Bronchial epithelial cell (primary cell): ENCODE measurements around the gene TNFAIP3. TPM values are rescaled to one million over a fixed set of nuclear protein-coding genes. Genes with fewer than 3 reads are reported as not detected.
"Not testable (repeated sequence)": the region's sequence is repeated elsewhere in the genome, so short reads cannot be mapped to it uniquely, and the experiment has no call there.

ENCODE experiments used
- DNase-seq: peaks from one replicate; pipeline ENCODE4 v3.0.0-alpha.2; 2010; ENCODE audit warnings: low read depth
- FAIRE-seq: peaks from 2 replicates; lab custom pipeline; 2011; peaks lifted over from hg19 to GRCh38; lab: Jason Lieb, UNC
- H3K27me3 ChIP-seq: 2 replicates; pipeline ENCODE4 v1.5.1; 2011; ENCODE audit warnings: low read length; ENCODE audit not compliant: control insufficient read depth, insufficient read depth
- H3K36me3 ChIP-seq: 2 replicates; pipeline ENCODE4 v1.5.1; 2011; ENCODE audit warnings: low read length; ENCODE audit not compliant: control insufficient read depth, insufficient read depth
- H3K4me3 ChIP-seq: 2 replicates; pipeline ENCODE4 v1.5.1; 2011; ENCODE audit warnings: mild to moderate bottlenecking, low read depth, low read length, control low read depth
- total RNA-seq: library from RNA; depleted of rRNA; stranded (reverse); fragments of >200 nt; gene quantifications from 2 replicates; pipeline ENCODE4 v1.2.1, GENCODE V29; 2014
- TF ChIP-seq, protein P1 (sequence below): IDR thresholded peaks from 2 replicates; pipeline ENCODE4 v1.5.1; 2011; ENCODE audit warnings: mild to moderate bottlenecking, moderate library complexity, low read length, control low read depth, inconsistent platforms; ENCODE audit not compliant: insufficient read depth, severe bottlenecking

The TNFAIP3 gene
- total RNA-seq, 1 donor from 2014 or later: 2.1 TPM

DNA sequence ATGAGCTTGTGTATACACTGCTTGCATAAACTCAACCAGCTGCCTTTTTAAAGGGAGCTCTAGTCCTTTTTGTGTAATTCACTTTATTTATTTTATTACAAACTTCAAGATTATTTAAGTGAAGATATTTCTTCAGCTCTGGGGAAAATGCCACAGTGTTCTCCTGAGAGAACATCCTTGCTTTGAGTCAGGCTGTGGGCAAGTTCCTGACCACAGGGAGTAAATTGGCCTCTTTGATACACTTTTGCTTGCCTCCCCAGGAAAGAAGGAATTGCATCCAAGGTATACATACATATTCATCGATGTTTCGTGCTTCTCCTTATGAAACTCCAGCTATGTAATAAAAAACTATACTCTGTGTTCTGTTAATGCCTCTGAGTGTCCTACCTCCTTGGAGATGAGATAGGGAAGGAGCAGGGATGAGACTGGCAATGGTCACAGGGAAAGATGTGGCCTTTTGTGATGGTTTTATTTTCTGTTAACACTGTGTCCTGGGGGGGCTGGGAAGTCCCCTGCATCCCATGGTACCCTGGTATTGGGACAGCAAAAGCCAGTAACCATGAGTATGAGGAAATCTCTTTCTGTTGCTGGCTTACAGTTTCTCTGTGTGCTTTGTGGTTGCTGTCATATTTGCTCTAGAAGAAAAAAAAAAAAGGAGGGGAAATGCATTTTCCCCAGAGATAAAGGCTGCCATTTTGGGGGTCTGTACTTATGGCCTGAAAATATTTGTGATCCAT lies 15.3 kb downstream of the TNFAIP3 start:
- no peak for FAIRE-seq
- TF ChIP-seq, protein P1, sequence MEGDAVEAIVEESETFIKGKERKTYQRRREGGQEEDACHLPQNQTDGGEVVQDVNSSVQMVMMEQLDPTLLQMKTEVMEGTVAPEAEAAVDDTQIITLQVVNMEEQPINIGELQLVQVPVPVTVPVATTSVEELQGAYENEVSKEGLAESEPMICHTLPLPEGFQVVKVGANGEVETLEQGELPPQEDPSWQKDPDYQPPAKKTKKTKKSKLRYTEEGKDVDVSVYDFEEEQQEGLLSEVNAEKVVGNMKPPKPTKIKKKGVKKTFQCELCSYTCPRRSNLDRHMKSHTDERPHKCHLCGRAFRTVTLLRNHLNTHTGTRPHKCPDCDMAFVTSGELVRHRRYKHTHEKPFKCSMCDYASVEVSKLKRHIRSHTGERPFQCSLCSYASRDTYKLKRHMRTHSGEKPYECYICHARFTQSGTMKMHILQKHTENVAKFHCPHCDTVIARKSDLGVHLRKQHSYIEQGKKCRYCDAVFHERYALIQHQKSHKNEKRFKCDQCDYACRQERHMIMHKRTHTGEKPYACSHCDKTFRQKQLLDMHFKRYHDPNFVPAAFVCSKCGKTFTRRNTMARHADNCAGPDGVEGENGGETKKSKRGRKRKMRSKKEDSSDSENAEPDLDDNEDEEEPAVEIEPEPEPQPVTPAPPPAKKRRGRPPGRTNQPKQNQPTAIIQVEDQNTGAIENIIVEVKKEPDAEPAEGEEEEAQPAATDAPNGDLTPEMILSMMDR: no peak
- DNase-seq: no peak
- no peak overlapping the region for H3K4me3 ChIP-seq
- H3K36me3 ChIP-seq: peaks cover 25% of the 10 kb centered on the region
- no peaks in the 10 kb centered on the region for H3K27me3 ChIP-seq

DNA sequence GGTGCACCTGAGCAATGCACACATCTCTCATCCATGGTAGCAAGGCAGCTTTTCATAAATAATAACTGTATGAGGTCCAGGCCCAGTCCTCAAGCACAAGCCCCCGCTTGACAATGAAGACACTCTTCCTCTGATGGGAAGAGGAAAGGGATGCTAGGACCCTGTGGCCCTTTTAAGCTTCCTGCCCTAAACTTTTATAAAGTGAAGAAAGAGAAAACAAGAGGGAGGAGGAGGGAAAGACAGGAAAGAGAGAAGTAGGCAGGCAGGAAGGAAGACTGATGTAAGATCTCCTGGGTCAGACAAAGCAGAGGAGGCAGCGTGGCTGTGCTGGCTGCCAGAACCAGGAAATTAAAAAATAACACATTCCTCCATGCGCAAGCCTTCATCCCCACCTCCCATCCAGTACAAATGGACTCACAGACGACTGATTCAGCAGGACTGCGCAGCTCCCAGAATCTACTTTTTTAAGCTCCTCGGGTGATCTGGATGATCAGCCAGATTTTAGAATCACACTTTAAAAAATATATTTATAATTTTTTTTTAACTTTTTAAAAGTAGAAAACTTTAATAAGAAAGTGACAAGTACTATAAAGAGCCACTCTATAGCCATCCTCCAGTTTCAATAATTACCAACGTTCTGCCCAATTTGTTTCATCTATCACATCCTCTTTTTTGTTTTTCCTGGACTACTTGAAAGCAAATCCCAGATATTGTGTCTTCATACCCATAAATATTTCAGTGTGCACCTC lies 16.5 kb downstream of the TNFAIP3 start:
- H3K27me3 ChIP-seq: no peaks in the 10 kb centered on the region
- peaks cover 25% of the 10 kb centered on the region for H3K36me3 ChIP-seq
- FAIRE-seq (no peak), DNase-seq (no peak)
- TF ChIP-seq, protein P1: no peak
- H3K4me3 ChIP-seq: no peak overlapping the region

DNA sequence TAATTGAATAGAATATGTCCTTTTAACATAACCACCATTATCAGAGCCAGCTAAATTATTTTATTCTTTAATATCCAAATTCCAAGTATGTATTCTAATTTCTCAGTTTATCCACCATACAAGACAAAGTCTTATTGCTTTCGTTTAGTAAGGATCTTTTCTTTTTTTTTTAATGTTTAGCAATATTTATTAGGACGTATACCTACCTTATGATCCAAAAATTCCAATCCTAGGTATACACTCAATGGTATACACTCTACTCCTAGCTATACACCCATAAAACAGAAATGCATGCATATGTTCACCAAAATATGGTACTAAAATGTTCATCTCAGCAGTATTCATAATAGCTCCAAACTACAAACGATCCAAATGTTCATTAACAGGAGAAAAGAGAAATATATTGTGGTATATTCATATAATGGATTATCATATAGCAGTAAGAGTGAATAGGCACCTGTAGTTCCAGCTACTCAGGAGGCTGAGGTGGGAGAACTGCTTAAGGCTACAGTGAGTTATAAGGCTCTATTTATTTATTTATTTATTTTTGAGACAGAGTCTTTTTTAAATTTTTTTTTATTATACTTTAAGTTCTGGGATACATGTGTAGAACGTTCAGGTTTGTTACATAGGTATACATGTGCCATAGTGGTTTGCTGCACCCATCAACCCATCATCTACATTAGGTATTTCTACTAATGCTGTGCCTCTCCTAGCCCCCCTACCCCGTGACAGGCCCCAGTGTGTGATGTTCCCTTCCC lies 17.3 kb downstream of the TNFAIP3 start:
- Histone ChIP-seq H3K36me3 (peaks cover 18% of the 10 kb centered on the region), H3K4me3 (no peak overlapping the region), H3K27me3 (no peaks in the 10 kb centered on the region)
- TF ChIP-seq, protein P1: no peak
- FAIRE-seq (no peak), DNase-seq (no peak)

DNA sequence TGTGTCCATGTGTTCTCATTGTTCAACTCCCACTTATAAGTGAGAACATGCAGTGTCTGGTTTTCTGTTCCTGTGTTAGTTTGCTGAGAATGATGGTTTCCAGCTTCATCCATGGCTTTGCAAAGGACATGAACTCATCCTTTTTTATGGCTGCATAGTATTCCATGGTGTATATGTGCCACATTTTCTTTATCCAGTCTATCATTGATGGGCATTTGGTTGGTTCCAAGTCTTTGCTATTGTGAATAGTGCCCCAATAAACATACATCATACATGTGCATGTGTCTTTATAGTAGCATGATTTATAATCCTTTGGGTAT lies 17.8 kb downstream of the TNFAIP3 start:
- FAIRE-seq, H3K27me3 ChIP-seq, DNase-seq, H3K4me3 ChIP-seq: not testable (repeated sequence)
- peaks cover 17% of the 10 kb centered on the region for H3K36me3 ChIP-seq

DNA sequence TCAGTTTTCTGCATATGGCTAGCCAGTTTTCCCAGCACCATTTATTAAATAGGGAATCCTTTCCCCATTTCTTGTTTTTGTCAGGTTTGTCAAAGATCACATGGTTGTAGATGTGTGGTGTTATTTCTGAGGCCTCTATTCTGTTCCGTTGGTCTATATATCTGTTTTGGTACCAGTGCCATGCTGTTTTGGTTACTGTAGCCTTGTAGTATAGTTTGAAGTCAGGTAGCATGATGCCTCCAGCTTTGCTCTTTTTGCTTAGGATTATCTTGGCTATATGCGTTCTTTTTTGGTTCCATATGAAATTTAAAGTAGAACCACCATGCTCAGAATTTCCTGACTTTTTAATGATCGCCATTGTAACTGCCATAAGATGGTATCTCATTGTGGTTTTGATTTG lies 19.2 kb downstream of the TNFAIP3 start:
- not testable (repeated sequence) for H3K4me3 ChIP-seq, DNase-seq, H3K27me3 ChIP-seq, FAIRE-seq, H3K36me3 ChIP-seq

DNA sequence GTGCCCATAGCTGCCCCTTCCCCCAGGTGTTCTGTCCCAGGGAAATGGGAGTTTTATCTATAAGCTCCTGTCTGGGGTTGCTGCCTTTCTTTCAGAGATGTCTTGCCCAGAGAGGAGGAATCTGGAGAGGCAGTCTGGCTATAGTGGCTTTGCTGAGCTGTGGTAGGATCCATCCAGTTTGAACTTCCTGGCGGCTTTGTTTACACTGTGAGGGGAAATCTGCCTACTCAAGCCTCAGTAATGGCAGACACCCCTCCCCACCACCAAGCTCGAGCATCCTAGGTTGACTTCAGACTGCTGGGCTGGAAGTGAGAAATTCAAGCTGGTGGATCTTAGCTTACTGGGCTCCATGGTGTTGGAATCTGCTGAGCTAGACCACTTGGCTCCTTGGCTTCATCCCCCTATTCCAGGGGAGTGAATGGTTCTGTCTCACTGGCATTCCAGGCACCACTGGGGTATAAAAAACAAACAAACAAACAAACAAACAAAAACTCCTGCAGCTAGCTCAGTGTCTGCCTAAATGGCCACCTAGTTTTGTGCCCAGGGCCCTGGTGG lies 24.0 kb downstream of the TNFAIP3 start:
- Histone ChIP-seq H3K4me3 (no peak overlapping the region), H3K36me3 (no peaks in the 10 kb centered on the region), H3K27me3 (no peaks in the 10 kb centered on the region)
- TF ChIP-seq, protein P1: no peak
- FAIRE-seq (no peak), DNase-seq (no peak)
